HG02870 (cell line): ENCODE data around the gene FCGR2B.
"Not testable (repeated sequence)": the region's sequence is repeated elsewhere in the genome, so short reads cannot be mapped to it uniquely, and the experiment has no call there.

Experiments used
- ATAC-seq: cut with Tn5 transposase; IDR thresholded peaks from one replicate; pipeline ENCODE4 v1.9.1; 2021; ENCODE audit warnings: mild to moderate bottlenecking, moderate library complexity; ENCODE audit not compliant: unreplicated experiment

The FCGR2B gene

DNA sequence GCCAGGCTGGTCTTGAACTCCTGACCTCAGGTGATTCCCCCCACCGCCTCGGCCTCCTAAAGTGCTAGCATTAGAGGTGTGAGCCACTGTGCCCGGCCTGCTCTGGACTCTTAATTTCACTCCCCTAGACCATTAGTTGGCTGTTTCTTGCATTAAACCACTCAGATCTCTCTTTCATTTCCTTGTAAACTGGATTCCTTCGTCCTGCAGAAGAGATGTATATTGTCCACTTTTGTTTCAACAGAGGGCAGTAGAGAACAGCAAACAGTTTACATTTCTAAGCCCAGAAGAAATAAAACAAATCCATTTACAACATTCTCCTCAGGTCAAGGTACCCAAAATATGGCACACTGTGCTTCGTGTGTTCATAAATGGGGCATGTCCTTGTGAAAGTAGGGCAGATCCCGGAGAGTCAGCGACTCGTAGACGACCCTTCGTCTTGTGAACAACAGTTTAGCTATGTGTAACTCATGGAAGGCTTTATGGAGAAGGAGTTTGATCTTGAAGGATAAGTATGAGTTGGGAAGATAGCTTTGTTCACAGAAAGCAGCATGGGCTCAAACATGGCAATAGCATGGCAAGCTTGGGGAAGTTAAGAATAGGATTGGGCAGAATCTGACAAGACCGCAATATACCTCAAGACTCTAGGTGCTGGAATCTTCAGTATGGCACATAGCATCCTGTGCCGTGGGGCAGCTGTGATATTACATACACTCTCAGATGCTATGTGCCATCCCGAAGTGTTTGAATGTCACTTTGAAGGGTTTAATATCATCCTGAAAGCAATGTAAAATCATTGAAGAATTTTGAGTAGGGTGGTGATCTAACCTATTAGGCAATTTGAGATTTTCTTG is 15.2 kb upstream of the FCGR2B start:
- ATAC-seq = not testable (repeated sequence)

DNA sequence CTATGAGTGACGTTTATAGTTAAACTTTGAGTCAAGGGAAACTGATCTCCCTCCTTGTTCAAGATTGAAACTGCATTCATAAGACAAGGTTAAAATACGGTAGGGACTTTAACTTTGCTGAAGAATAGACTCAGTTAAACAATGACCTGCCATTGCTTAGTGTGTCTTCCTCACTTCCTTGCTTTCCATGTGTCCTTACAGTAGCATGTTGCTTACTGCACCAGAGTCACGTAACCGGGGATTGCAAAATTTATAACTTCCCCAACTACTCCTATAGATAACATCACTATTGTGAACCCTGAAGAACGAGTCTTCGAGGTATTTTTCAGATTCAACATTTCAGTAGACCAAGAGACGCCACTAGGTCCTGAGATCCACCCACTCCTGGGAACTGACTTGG is 9.4 kb upstream of the FCGR2B start:
- ATAC-seq = not testable (repeated sequence)

DNA sequence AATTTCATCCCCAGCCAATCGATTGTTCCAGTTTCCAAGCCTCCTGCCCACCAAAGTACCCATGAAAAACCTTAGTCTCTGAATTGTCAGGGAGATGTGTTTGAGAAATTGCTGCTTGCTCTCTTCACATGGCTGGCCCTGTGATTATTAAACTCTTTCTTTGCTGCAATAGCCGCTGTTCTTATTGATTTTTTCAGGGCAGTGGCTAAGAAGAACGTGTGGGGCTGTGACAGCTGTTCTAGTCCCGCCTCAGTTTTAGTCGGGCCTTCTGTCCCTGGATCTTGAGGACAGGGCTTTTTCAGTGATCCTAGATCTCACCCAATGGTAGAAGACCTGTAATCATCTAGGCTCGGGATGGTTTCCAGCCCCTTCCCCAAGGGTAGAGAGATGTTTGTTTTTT is 9.0 kb upstream of the FCGR2B start:
- ATAC-seq = not testable (repeated sequence)

DNA sequence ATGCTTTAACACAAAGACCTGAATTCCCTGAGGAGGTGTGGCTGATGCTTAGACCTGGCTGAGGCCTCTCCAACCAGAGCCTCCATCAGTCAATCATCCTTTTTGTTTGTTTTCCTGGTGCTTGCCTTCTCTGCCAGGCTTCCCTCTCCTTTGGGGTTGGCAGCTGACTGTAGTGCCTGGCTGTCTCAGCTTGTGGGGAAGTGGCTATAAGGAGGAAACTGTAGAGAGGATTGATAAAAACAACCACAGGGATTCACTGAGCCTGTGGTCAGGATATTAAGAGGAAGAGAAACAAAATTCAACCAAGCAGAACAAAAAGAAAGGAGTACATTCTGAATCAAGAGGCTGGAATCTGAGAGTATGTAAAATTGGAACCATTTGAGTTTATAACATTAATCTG is 4.4 kb upstream of the FCGR2B start:
- not testable (repeated sequence) for ATAC-seq

DNA sequence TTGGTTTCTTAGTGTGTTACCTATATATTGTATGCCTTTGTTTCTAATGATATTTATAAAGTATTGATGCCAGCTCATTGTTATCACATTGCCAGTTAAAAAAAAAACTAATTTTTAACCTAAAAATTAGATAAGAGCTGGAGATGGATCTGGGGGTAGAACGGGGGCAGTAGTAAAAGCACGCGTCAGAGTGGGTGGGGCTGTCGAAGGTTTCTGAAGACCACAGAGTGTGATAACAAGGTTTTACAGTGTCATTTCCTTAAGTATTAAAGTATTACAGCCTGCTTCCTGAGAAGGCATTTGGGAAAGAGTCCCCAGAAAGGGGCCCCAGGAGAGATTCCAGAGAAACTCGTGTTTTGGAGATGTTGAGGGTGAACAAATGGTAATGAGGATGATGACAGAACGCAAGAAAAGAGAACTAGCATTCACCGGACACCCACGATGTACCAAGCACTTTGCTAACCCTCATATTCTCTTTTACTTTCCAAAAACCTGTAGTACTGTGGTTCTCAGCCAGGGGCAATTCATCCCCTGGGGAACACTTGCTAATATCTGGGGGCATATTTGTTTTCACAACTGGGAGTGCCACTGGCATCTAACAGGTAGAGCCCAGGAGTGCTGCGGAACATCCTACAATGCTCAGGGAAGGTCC is 1.2 kb upstream of the FCGR2B start:
- ATAC-seq = not testable (repeated sequence)

DNA sequence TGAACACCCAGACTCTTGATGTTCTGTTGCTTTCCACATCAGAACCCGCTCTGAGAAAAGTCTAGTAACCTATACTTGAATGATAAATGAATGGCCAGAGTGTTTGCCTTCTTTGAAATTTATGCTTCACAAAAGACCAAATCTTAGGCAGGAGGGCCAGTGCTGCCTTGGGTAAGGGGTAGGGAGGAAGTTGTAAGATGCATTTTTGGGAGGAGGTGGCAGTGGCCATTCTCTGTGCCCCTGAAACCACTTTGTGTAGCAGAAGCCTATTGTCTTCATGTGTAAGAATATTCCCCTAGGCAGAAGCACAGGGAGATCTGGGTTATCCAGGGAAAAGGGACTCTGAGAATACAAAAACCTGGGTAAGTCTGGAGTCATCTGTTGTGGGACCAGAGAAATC is 626 bp downstream of the FCGR2B start:
- ATAC-seq = not testable (repeated sequence)

DNA sequence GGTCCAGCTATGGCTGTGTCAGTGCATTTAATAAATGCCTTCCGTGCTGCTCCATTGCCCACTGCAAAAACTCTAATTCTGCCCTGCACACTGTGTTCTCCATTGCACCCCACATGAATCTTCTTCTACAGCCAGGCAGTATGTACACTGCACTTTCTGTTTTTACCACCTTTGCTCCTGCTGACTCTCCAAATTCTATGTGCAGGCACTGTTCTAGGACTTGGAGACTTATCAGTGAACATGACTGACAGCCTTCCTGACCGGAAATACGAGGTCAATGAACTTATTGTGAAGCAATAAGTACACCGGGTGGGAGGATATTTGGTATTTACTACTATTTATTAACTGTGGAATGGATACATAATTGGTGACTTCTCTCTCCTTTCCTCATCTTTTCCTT is 1.7 kb downstream of the FCGR2B start:
- not testable (repeated sequence) for ATAC-seq

DNA sequence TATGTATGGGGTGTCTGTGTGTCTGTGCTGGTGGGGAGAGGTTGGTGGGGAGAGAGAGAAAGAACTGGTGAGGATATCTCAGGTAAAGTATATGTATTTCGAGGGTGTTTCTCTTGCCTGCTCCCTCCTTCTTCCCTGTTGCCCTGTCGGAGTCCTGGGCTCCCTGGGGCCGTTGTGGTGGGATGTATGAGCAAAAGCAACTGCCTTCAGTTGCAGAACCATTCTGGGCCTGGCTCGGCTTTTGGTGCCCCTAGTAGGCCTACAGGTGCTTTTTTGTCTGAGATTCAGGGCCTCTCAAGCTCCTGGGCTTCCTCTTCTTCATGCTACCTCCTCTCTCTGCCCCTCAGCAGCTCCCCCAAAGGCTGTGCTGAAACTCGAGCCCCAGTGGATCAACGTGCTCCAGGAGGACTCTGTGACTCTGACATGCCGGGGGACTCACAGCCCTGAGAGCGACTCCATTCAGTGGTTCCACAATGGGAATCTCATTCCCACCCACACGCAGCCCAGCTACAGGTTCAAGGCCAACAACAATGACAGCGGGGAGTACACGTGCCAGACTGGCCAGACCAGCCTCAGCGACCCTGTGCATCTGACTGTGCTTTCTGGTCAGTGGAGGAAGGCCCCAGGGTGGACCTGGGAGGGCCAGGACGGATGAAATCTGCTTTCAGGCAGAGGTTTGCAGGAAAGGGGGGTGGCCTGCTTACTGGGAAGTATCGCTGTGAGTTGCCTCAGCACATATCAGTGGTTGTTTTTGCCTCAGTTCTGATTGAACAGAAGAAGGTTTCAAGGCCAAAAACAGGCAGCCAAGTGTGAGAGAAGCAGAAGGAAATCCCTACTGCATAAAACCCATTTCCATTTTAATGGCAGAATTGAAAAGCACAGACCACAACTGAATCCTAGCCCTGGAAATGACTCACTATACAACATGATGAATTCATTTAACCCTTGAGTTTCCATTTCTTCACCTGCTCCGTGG is 8.4 kb downstream of the FCGR2B start:
- ATAC-seq = not testable (repeated sequence)

DNA sequence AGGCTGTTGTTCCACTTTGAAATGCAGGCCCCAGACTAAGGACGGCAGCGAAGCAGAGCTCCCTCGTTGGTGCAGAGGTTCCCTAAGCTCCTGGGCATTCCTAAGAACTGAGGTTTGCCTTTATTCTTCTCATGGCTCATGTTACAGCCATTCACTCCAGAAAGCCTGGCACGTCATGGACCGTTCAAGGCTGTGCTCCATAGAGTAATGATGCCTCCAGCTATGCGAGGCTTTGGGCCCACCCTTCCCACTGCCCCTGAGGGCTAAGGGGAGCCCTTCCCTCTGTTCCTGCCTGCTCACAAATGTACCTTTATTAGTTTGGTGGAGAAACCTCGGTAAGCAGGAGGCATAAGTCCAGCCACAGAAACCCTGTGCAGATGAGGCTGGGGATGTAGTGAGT is 10.5 kb downstream of the FCGR2B start:
- not testable (repeated sequence) for ATAC-seq

DNA sequence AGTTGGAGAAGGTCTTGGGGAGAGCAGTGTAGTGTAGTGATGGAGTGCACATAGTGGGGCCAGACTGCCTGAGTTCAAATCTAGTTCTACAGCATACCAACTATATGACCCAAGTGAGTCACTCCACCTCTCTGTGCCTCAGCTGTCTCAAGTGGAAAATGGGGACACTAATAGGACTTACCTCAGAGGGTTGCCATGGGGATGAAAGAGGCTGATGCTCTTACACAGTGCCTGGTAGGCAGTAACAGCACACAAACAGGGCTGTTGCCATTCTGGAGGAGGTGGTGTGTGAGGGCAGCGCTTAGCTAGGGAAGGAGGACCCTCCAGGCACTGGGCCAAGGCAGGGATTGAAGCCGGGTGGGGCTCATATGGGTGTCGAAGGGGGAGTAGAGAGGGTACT is 11.5 kb downstream of the FCGR2B start:
- ATAC-seq = not testable (repeated sequence)

DNA sequence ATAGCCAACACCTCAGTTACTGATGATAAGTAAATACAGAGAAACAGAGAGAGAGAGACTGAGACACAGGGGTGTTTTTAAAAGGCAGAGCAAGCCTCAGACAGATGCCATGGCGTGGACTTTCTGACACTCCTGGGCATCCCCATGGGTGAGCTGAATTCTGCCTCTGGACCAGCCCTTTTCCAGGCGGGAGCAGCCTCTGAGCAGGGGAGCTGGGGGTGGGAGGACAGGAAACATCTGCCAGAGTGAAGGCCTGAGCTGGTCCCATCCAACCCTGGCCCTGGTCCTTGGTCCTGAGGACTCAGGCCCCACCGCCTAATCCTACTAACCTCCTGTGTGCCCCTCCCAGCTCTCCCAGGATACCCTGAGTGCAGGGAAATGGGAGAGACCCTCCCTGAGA is 12.0 kb downstream of the FCGR2B start:
- ATAC-seq = not testable (repeated sequence)

DNA sequence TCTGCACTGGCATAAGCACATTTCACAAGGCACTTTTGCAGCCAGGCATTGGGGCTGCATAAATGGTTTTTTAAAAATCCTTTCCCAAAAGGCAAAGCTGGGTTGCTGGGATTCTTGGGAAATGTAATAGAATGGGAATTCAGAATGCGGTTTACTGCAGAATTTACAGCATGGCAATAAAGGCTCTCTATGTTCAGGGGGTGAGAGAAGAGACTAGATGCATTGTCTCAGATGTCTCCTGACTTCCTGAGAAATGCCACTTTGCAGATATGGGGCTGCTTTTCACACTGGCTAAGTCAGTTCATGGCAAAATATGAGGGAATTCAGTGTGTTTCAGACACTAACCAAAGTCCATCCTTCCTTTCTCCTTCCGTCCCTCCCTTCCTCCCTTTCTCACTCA is 13.5 kb downstream of the FCGR2B start:
- ATAC-seq = no peak

DNA sequence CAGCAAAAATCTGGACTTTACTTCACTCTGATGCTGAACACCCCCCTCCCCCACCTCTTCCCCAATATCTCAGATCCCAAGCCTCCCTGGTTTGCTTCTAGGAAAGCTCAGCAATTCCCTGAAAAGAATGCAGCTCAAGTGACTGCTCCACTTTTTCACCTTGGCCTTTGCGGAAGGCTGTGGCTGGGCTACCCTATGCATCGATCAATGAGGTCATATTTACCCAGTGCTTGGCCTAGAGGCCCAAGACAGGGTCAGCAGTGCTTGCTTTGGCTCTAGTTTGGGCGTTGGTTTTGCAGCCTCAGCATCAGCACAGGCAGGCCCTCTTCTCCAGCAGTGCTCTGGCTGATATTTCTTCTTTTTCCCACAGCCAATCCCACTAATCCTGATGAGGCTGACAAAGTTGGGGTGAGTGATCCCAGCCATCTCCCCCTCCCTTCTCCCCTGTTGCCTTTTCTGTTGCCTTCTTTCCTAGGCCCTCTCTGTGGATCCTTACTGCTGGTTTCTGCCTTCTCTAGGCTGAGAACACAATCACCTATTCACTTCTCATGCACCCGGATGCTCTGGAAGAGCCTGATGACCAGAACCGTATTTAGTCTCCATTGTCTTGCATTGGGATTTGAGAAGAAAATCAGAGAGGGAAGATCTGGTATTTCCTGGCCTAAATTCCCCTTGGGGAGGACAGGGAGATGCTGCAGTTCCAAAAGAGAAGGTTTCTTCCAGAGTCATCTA is 14.2 kb downstream of the FCGR2B start:
- no peak for ATAC-seq

DNA sequence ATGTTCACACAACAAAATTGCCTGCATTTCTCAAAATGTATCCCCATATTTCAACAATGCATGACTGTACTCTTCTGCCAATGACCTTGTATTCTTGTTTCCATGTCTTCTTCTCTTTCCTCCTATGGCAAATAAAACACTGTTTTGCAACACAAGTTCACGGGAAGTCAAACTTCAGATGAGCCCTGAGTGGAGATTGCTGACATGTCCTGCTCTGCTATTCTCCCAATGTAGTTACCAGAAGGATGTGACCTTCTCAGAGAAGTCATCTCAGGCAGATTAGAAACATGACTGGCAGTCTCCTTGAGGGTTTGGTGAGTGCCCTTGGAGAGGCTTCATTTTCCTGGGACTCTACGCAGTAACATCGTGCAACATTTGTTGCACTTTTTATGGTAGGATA is 15.6 kb downstream of the FCGR2B start:
- no peak for ATAC-seq

DNA sequence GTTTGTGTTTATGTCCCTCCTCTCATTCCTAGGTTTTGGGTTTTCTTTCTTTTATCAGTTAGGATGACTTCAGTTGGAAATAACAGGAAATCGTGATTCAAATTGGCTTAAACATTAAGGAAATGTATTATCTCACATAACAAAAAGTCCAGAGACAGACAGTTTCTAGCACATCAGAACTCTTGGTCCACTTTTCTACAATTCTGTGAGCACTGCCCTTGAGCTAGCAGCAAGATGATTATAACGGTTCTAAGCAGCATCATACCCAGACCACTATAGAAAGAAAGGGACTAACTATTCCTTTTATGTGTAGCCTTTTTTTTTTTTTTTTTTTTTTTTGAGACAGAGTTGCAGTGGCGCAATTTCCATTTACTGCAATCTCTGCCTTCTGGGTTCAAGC is 18.9 kb downstream of the FCGR2B start:
- ATAC-seq = no peak

DNA sequence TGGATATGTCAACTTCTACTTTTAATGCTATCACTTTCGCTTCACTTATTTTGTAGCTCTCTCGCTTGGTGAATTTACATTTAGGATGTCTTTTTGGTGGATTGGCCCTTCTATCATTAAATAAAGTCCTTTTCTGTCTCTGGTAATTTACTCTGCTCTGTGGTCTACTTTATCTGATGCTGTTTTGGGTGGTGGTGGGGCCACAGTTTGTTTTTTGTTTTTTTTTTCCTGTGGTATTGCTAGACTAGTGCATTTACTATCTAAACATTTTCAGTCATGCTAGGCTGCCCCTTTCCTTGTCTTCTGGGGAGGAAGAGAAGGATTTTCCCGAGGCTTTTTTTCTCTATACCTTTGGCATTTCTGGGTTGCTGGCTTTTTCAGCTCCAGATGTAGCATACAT is 26.0 kb downstream of the FCGR2B start:
- ATAC-seq = no peak

DNA sequence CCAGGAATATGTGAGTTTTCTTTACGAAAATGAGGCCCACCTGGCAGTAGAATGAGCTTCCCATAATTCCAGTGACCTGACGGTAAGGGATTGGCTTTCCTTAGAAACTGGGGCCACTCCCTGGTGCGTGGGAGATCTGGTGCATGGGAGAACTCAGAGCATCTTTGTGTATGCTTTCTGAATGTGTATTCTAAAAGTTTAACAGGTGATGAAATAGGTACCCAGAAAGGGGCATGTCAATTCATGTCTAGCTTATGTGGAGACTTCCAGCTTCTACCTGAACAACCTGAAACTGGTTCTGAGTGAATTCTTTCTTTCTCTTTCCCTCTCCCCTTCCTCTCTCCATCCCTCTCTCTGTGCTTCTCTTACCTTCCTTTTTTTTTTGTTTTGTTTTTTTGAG is 28.9 kb downstream of the FCGR2B start:
- ATAC-seq = no peak

DNA sequence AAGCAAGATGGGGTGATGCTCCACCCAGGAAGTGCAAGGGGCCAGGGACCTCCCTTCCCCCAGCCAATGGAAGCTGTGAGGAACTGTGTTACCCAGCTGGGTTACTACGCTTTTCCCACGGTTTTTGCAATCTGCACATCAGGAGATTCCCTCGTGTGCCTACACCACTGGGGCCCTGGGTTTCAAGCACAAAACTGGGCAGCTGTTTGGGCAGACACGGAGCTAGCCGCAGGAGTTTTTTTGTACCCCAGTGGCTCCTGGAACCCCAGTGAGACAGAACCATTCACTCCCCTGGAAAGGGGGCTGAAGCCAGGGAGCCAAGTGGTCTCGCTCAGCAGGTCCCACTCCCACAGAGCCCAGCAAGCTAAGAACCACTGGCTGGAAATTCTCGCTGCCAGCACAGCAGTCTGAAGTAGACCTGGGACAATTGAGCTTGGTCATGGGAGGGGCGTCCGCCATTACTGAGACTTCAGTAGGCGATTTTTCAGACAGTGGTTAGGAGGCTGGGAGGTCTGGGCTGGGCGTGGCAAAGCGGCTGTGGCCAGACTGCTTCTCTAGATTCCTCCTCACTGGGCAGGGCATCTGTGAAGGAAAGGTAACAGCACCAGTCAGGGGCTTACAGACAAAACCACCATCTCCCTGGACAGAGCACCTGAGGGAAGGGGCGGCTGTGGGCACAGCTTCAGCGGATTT is 30.2 kb downstream of the FCGR2B start:
- ATAC-seq = not testable (repeated sequence)

DNA sequence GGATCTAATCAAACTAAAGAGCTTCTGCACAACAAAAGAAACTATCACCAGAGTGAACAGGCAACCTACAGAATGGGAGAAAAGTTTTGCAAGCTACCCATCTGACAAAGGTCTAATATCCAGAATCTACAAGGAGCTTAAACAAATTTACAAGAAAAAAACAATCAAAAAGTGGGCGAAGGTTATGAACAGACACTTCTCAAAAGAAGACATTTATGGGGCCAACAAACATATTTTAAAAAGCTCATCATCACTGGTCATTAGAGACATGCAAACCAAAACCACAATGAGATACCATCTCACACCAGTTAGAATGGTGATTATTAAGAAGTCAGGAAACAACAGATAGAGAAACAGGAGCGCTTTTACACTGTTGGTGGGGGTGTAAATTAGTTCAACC is 35.4 kb downstream of the FCGR2B start:
- not testable (repeated sequence) for ATAC-seq

DNA sequence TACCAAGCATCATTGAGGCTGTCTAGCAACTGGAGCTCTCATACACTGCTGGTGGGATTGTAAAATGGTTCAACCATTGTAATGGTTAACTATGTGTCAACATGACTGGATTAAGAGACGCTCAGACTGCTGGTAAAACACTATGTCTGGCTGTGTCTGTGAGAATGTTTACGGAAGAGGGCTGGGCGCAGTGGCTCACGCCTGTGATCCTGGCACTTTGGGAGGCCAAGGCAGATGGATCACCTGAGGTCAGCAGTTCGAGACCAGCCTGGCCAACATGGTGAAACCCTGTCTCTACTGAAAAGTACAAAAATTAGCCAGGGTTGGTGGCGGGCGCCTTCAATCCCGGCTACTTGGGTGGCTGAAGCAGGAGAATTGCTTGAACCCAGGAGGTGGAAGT is 39.3 kb downstream of the FCGR2B start:
- no peak for ATAC-seq
